C4-2B (cell line): Measurements from ENCODE around the gene MRPL43.

Experiments used
- CTCF ChIP-seq: fragments of 450-650 bp; conservative IDR thresholded peaks from 2 replicates; pipeline ENCODE4 v1.5.1; 2017; ENCODE audit warnings: mild to moderate bottlenecking
- ZFX ChIP-seq: fragments of 450-650 bp; IDR thresholded peaks from 2 replicates; pipeline ENCODE4 v1.6.1; 2017

DNA sequence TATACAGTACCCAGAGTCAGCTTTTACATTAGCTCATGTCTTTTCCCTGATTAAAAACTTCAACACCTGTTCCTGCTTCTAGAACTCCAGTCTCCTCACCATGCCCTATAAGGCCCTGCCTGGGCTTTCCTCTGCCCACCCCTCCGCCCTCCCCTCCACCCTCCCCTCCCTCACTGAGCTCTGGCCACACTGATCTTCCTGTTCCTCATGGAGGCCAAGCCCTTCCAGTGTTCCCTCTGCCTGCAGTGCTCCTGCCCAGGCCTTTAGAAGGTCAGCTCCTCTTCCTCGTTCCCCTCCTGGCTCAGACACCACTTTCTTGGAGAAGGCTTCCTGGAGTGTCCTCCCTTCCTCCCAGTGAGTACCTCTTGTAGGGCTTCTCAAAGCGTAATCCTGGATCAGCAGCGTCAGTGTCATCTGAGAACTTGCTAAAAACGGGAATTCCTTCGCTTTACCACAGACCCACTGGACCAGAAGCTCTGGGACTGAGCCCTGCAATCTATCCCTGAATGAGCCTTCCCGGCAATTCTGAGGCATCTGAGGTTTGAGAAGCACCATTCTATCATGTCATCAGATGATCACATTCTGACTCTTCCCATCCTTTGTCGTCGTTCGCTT is 39.9 kb upstream of the MRPL43 start:
- TF ChIP-seq CTCF (no peak), ZFX (no peak)
